ENCODE data around the gene PDZK1IP1. TPM values are rescaled to one million over a fixed set of nuclear protein-coding genes. Genes with fewer than 3 reads are reported as not detected.
A peak's percentile ranks its signal among the peaks of the same experiment; 100 is the strongest.

Gene PDZK1IP1
- total and polyA plus RNA-seq, 2 of the 13 experiments (the other 11 are each of a cell fraction or from before 2014, with no cell fraction given) = 0.24 to 1.6 TPM

GRCh38 chr1:47216278-47217059, 26.6 kb upstream of the PDZK1IP1 start (continued):
- TF ChIP-seq FOXC1 (CRISPR knock-in tag; IDR thresholded peaks at IDR 0.05; ENCODE audit: borderline replicate concordance) = no peak
- no peak for TF ChIP-seq ZMYM4 (CRISPR knock-in tag; IDR thresholded peaks at IDR 0.05)
- no peak for TF ChIP-seq POLR2G (IDR thresholded peaks at IDR 0.05; ENCODE audit: low read depth, low read length)
- peak; percentile 74 for TF ChIP-seq ZBTB7A (CRISPR knock-in tag; IDR thresholded peaks at IDR 0.05)
- no peak for TF ChIP-seq ZFP36L2 (CRISPR knock-in tag; IDR thresholded peaks at IDR 0.05)
- TF ChIP-seq MATR3 (CRISPR knock-in tag; IDR thresholded peaks at IDR 0.05) = no peak
- TF ChIP-seq ZNF710 (CRISPR knock-in tag; IDR thresholded peaks at IDR 0.05; ENCODE audit: borderline replicate concordance) = peak; percentile 17; the same call in 1 of the 2 replicates
- TF ChIP-seq SOX6 (IDR thresholded peaks at IDR 0.05) = no peak
- TF ChIP-seq SOX6 (CRISPR knock-in tag; IDR thresholded peaks at IDR 0.05) = peak; percentile 80
- no peak for TF ChIP-seq ZGPAT (CRISPR knock-in tag; IDR thresholded peaks at IDR 0.05)
- no peak for TF ChIP-seq MLLT10 (CRISPR knock-in tag; IDR thresholded peaks at IDR 0.05)
- TF ChIP-seq HNRNPH1 (optimal IDR thresholded peaks at IDR 0.05; ENCODE audit: low read depth, low read length) = no peak
- TF ChIP-seq SALL1 (CRISPR knock-in tag; IDR thresholded peaks at IDR 0.05) = peak; percentile 54
- TF ChIP-seq ZNF691 (CRISPR knock-in tag; IDR thresholded peaks at IDR 0.05; ENCODE audit: borderline replicate concordance, low read depth) = no peak
- TF ChIP-seq KAT7 (CRISPR knock-in tag; IDR thresholded peaks at IDR 0.05; ENCODE audit: borderline replicate concordance) = no peak
- no peak for TF ChIP-seq PLSCR1 (CRISPR knock-in tag; IDR thresholded peaks at IDR 0.05; ENCODE audit: borderline replicate concordance)
- peak; percentile 56; the same call in 1 of the 2 replicates for TF ChIP-seq AHDC1 (CRISPR knock-in tag; IDR thresholded peaks at IDR 0.05; ENCODE audit: borderline replicate concordance)

Data from HepG2 (cell line).